ENCODE measurements around the gene KATNBL1.
"Not testable (repeated sequence)": the region's sequence is repeated elsewhere in the genome, so short reads cannot be mapped to it uniquely, and the experiment has no call there.

GRCh38 chr15:34193272-34193671 is 16.6 kb downstream of the KATNBL1 start:
- not testable (repeated sequence) for TF ChIP-seq CTCF, POLR2A (IDR thresholded peaks at IDR 0.05)

All from esophagus squamous epithelium (tissue), 4 donors.